ENCODE results near the gene CDNF.

DNA sequence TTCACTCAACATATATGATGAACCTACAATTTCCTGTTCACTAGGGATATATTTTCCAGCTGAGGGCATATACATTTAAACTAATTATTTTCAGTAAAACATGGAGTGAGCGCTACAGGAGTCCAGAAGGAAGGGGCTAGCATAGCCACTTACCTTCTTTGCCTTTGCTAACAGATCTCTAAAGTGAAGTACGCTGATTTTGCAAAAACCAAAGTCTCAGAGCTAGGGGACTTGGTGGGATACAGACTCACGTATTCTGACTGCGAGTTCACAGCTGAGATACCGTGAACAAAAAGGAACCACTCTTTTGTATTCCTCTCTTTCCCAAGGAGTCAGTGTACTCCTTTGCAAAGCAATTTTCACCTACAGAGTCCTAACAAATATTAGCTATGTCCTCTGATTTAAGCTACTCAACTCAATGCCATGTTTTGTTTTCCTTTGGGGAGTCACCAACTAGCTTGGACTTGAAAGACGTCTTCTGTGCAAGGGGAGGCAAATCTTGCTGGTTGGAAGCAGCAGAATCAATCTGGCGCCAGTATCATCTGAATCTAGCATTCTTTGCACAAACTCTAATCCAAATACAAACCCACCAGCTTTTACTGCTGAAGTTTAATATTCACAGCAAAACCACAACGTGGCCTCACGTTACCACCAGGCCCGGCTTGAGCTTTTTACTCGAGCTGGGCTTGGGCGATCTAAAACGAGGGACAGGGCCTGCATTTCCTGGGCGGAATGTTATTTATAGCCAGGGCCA lies 657 bp downstream of the CDNF start:
- TF ChIP-seq POLR2A (IDR thresholded peaks at IDR 0.05) (no peak), CTCF (IDR thresholded peaks at IDR 0.05) (no peak)
